ENCODE data around the gene ROBO1.
"Not testable (repeated sequence)": the region's sequence is repeated elsewhere in the genome, so short reads cannot be mapped to it uniquely, and the experiment has no call there.

ROBO1 gene

DNA sequence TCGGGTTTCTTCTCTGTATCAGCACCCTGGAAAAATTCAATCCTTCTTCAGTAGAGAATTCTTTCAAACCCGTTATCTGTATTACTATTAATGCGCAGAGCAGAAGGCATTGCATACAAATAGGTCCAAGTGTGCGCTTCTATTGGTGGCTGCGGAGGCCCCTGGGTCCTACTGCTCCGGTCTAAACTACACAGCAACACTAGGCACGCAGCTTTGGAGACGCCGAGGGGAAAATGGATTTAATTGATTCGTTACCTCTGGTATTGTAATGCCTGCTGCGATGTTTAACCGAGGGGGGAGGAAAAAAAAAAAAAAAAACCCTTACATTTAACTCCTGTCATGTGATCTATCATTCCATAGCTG is at the start of gene ROBO1:
Gene ROBO1 (minus strand): TSS at position 94 of the 363 bp plus-strand sequence.
- DNase-seq (ENCODE audit: low read depth in 2 of 2): no peak

GRCh38 chr3:79817224-79817623 is 49.4 kb upstream of the ROBO1 start:
- no peak for DNase-seq (ENCODE audit: low read depth in 2 of 2)

DNA sequence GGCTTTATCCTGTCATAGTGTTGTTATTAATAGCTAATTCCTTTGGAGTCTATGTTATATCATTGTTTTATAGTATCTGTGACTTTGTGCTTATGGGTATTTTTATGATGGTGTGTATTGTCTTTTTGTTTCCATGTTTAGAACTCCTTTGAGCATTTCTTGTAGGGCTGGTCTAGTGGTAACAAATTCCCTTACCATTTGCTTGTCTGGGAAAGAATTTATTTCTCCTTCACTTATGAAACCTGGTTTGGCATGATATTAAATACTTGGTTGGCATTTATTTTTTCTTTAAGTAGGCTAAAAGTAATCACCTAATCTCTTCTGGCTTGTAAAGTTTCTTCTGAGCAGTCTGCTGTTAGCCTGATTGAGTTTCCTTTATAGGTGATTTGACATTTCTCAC is 47.7 kb upstream of the ROBO1 start:
- no peak for DNase-seq (ENCODE audit: low read depth in 2 of 2)

DNA sequence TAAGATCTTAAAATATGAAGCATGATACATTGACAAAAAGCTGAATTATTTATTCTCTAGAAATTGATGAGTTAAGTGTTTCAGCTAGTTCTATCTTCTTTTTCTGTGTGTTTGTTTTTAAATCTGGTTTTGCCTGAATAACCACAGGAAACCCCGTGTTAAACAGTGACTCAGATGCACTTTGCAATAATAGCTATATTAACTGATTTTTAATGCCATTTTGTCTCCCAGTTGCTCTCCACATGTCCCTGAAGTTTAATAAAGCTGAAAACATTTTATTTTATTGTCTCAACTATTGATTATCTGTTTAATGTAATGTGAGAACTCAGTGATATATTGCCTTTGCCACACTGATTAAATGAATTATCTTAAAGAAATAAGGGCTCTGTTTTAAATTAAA is 42.8 kb upstream of the ROBO1 start:
- DNase-seq (ENCODE audit: low read depth in 2 of 2): no peak

- no peak for DNase-seq (ENCODE audit: low read depth in 2 of 2)
Measured at GRCh38 chr3:79810092-79810491, 42.3 kb upstream of the ROBO1 start.

DNA sequence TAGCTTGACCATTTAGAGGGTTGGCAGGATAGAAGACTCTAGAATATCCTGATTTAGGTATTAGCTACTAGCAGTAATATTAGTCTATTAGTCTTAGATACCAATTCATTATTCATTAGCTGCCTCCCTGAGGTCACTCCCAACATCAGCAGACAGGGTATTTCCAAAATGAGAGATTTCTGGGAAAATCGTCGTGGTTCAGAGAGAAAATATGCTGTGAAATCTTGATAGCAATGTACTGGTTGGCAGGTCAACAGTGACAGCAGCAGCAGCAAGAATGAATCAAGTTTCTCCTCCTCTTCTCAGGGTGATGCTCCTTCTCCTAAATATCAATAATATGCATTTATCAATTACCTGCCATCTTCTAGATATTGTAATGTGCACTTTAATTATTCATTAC is 41.3 kb upstream of the ROBO1 start:
- DNase-seq (ENCODE audit: low read depth in 2 of 2): no peak

DNA sequence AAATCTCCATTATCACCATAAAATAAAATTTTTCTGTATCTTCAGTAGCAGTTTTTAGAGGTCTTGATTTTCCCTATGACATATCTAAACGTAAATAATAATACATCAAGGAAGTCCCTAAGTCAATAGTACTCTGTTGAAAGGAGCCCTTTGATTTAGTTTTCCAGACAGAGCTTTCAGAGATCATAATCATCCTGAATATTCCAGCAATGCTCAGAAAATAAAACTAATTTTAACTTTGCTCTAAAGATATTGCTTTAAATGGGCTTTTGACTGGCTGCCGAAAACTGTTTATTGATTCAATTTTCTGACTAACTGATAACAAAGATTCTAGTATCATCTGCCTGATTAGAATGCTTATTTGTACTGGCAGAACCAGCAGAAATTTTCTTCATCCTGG is 40.7 kb upstream of the ROBO1 start:
- no peak for DNase-seq (ENCODE audit: low read depth in 2 of 2)

DNA sequence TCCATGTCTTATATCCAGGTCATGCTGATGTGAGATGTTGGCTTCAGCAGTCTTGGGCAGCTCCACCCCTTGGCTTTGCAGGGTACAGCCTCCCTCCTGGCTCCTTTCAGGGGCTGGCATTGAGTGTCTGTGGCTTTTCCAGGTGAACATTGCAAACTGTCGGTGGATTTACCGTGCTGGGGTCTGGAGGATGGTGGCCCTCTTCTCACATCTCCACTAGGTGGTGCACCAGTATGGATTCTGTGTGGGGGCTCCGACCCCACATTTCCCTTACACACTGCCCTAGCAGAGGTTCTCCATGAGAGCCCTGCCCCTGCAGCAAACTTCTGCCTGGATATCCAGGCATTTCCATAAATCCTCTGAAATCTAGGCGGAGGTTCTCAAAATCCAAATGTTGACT is 22.4 kb upstream of the ROBO1 start:
- DNase-seq (ENCODE audit: low read depth in 2 of 2): not testable (repeated sequence)

GRCh38 chr3:79773291-79773690 is 5.5 kb upstream of the ROBO1 start:
- DNase-seq (ENCODE audit: low read depth in 2 of 2): no peak

- no peak for DNase-seq (ENCODE audit: low read depth in 2 of 2)
Measured at GRCh38 chr3:79769229-79769628, 1.4 kb upstream of the ROBO1 start.

GRCh38 chr3:79767194-79767904 is 449 bp downstream of the ROBO1 start:
- no peak for DNase-seq (ENCODE audit: low read depth in 2 of 2)

- no peak for DNase-seq (ENCODE audit: low read depth in 2 of 2)
Measured at GRCh38 chr3:79766496-79767193, 1.2 kb downstream of the ROBO1 start.

GRCh38 chr3:79765911-79766310 is 1.9 kb downstream of the ROBO1 start:
- DNase-seq (ENCODE audit: low read depth in 2 of 2): no peak

GRCh38 chr3:79761441-79761840 is 6.4 kb downstream of the ROBO1 start:
- DNase-seq (ENCODE audit: low read depth in 2 of 2): no peak

DNA sequence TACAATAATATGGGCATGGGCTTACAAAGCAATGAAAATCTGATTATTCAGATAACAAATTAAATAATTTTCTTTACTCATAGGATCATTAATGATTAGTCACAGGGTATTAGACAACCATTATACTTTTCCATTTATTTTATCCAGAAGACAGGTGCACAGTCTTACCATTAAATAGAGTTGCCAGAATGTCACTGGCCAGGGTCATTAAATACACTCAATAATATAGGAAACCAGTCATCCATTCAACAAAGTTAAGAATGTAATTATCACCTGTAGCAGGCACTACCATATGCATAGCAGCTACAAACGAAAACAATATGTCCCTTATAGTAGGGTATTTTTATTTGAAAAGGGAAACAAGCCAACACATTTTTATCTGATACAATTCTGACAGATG is 16.1 kb downstream of the ROBO1 start:
- DNase-seq (ENCODE audit: low read depth in 2 of 2): no peak

DNA sequence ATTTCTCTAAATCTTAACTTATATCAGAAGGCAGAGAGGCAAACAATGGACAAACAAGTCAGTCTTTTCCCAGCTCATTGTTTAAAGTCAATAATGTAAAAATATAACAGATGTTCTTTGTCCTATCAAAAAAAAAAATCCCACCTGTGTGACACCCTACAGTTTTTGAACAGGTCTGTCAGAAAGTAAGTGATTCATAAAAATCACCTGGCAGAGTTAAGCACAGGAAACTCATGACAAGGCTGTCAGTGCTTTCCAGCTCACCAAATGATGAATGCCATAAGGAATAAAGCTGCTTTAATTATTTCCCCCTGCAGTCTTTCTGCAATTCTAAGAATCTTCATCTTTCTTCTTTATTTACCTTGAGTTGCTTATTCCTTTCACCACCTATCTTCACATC is 30.3 kb downstream of the ROBO1 start:
- DNase-seq (ENCODE audit: low read depth in 2 of 2): no peak

DNA sequence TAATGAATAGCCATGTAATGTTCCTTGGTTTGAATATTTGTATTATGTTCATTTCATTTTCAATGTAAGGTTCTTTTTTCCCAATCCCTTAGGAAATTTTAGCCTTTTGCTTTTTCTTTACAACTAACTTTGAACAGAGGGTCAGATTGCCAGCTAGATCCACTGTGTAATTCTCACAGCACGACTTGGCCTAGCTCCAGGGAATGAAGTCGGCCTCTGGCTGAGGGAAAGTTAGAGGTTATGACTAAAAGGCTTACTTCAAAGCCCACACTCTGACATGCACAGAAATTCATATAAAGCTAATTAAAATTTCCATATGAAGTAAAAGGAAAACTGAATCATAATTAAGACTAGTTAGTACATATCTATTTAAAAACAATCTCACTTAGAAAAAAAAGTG is 38.7 kb downstream of the ROBO1 start:
- no peak for DNase-seq (ENCODE audit: low read depth in 2 of 2)

DNA sequence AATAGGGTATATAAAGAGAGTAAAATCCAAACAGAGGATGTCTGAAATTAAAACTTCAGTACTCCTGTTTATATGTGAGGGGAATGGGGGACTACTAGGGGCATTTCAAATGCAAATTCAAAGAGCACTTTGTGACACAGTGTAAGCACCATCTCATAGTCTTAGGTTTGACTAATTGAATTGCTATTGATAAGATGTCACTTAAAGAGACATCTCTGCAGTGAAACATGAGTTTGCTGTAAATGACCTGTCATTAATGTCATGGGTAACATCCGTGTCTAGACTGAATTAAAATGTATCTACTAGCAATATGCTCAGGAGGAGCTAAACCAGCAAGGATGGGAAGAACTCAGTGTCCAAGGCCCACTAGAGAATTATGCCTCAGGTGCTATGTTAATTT is 41.0 kb downstream of the ROBO1 start:
- no peak for DNase-seq (ENCODE audit: low read depth in 2 of 2)

GRCh38 chr3:79724206-79724605 is 43.6 kb downstream of the ROBO1 start:
- no peak for DNase-seq (ENCODE audit: low read depth in 2 of 2)

- no peak for DNase-seq (ENCODE audit: low read depth in 2 of 2)
Measured at GRCh38 chr3:79690072-79690471, 77.7 kb downstream of the ROBO1 start.

DNA sequence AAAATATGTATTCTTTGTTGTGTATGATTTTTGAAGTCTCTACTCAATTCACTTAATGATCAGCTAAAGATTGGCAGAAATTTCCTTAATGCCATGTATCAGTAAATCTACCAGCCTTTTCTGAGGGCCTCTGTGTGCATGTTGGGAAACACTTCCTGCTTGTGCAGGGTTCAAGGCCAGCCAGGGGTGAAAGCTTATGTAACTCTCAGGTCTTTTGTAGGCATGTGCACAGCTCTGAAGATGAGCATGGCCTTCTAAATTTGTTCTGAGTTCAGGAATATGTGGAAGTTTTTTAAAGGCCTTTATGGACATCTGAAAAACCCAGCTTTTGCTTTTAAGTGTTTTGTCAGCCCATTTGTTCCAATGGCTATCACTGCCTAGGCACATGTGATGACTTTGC is 82.7 kb downstream of the ROBO1 start:
- no peak for DNase-seq (ENCODE audit: low read depth in 2 of 2)

- no peak for DNase-seq (ENCODE audit: low read depth in 2 of 2)
Measured at GRCh38 chr3:79684041-79684440, 83.8 kb downstream of the ROBO1 start.

DNA sequence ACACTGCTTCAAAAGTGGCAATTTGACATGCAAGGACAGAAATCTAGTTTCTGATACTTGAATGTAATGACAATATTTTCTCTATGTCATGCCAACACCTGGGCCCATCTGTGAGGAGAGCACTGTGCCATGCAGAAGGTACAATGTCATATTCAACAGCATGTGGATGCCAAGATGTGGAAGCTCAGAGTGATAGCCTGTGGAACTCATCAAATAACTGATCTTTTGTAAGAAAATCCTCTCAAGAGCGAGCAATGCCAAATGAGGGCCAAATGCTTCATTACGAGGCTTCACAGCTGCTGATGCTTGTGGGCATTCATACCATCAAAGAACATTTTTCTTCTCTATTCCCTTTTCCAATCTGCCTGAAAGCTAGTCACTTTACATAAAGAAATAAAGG is 95.1 kb downstream of the ROBO1 start:
- no peak for DNase-seq (ENCODE audit: low read depth in 2 of 2)

GRCh38 chr3:79672075-79672474 is 95.7 kb downstream of the ROBO1 start:
- no peak for DNase-seq (ENCODE audit: low read depth in 2 of 2)

All from stimulated activated CD8-positive, alpha-beta memory T cell treated with anti-CD3 and anti-CD28 coated beads, Interleukin-2, amount 100 ng/mL, for 1 hour (primary cell).